SK-N-DZ (cell line): ENCODE measurements around the gene CDH13.

ENCODE experiments used
- DNase-seq: peaks from one replicate; pipeline ENCODE4 v3.0.0-alpha.2; 2015; ENCODE audit warnings: low spot score

The CDH13 gene

DNA sequence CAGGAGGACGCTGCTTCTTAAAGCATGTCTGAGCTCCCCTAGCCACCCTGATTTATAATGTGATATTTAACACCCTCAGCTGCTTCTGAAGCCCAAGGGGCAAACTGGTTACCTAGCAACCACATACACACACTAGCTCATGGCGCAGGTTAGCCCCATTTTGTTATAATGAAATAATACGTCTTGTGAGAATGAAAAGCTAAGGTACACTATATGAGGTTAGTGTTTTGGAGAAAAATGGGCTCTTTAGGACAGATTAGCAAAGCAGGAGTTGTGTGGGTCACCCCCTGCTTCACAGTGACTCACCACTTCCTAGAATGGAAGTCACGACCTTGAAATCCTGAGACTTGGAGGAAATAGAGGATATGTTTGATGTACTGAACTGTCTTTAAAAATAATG, 776.2 kb downstream of the CDH13 start:
- no peak for DNase-seq

DNA sequence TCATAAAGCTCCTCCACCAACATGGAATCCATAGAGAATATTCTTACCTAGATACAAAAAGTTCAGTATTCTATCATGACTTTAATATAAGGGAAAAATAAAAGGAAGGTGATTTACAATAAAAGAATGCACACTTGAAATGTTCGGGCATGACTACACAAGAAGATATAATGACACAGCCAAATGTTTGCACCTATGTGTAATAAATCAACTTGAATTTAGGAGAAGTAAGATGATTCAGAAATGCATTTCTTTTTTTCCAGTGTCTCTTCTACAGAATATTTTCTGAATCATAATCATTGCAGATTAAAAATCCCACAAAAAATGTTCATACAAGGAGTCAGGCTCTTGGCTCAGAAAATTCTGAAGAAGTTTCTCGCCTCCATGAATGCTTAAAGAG, 777.0 kb downstream of the CDH13 start:
- DNase-seq = no peak

DNA sequence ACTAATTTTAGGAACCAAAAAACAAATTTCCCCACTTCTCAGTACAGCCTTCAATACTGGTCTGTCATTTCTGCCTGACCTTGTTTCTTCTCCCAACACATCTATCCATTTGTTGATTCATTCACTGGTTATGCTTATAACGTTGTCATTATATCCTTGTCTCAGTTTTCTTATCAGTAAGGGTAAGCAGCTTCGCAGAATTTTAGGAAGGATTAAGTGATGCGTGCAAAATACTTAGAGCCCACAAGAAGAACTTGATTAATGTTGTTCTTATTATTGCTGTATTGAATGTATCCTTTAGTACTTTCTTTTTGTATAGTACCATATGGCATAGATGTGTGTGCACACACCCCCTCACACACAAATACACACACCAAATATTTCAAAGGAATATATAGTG, 777.5 kb downstream of the CDH13 start:
- DNase-seq = no peak

DNA sequence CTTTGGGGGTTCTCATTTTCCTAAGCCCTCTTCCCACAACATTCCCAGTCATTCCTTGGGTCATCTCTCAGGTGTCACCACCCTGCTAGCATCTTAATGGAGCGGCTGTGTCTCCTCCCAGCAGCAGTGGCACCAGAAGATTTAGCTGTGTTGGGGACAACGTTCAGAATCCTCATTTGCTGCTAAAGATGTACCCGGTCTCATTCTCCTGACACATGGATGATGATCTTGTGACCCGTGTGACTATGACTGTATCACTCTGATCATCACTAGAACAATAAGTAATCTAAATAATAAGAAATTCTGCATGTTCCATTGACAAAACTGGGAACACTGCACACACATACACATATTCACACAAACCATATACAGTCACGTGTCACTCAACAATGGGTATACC, 781.2 kb downstream of the CDH13 start:
- DNase-seq = no peak

DNA sequence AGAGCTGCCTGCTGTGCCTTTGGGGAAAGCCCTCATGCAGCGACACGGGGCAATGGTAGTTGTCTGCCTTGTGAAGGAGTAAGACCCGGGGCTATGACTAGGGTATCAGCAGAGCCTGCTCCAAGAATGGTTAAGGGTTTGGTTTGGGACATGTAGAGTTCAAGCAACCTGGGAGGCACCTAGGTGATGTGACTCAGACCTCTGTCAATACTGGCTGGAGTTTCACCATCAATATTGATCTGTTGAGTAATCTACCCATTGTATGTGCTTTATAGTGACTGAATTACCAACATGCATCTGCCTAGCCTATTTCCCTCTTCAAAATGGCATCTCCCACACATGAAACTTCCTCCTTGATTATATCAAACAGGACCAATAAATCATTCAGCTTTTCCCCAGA, 782.6 kb downstream of the CDH13 start:
- DNase-seq = no peak

DNA sequence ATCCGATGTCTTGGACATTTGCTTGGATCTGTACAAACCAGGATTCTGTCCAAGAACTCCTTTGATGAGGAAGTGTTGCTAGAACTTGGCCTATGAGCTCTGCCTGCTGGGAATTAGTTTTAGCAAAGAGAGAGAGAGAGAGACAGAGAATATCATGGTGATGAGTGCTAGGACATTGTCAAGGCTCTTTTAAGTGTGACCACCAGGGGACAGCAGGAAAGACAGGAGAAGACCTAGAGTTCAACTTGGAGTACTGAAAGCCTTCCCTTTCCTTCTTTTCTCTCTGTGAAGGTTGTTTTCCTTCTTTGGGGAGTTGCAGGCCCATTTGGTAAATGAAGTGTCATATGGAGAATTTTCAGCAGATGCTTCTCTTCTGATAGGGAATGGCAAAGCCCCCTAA, 791.8 kb downstream of the CDH13 start:
- DNase-seq = no peak

DNA sequence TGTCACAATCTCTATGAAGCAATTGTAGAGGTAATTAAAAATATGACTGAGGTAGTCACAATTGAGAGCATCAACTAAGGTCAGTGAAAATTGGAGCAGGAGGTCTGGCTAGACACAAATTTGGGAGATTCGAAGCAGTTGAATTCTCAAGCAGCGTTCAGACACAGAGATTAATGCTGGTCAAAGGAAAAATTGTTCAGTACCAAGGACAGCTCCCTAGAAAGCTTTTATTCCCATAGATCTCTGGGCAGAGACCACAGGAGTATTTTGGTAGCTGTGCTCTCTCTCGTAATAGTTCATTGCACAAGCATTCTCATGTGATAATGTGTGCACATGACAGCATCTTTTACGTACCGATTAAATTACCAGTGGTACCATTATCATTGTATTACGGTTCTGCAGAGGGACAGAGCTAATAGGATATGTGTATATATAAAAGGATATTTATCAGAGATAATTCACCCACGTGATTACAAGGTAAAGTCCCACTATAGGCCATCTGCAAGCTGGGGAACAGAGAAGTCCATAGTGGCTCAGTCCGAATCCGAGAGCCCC, 793.5 kb downstream of the CDH13 start:
- DNase-seq = no peak

DNA sequence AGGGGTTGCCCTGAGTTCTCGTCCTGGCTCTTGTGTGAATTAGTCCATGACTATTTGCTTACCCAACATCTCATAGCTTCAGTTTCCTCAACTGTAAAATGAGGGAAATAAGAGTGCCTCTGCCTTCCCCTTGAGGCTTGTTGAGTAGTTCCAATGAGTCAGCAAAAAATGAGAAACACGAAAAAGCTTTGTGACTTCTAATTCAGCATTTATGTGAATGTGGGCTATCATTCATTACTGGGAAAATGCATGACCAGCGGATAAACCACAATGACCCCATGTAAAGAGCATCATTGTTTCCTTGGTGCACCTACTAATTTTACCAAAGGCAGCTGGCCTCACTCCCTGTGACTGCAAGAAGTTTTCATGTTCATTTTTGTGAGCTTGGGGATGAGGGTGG, 806.4 kb downstream of the CDH13 start:
- DNase-seq = no peak

DNA sequence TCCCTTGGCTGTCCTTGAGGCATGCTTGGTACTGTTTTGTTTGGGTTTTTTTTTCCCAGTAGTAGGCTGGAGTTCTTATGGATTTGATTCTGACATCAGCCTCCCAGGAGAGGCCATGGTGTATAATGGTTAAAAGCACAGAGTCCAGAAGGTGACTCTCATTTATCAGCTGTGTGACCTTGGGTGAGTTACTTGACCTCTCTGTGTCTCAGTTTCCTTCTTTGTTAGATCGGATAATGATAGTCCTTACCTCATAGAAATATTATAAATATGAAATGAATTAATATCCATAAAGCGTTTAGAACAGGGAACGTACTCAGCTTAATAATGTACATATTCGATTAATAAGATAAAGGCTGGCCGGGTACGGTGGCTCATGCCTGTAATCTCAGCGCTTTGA, 810.3 kb downstream of the CDH13 start:
- DNase-seq = no peak

DNA sequence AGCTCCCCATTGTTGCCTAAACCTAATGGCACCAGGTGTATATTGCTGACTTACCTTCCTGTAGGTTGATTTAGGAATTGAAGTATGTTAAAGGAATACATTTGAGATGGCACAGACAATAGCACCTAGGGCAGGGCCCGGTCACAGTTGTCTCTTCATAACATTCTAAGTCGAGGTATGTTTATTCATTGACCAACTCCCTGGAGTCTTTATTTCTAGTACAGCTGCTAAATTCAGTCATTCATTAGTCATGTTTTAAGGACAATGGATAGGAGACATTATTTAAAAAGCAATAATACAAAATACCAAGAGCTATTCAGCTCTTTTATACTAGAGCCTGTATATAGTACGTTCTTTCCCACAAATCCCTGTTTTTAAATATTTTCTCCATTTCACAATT, 811.6 kb downstream of the CDH13 start:
- DNase-seq = no peak

DNA sequence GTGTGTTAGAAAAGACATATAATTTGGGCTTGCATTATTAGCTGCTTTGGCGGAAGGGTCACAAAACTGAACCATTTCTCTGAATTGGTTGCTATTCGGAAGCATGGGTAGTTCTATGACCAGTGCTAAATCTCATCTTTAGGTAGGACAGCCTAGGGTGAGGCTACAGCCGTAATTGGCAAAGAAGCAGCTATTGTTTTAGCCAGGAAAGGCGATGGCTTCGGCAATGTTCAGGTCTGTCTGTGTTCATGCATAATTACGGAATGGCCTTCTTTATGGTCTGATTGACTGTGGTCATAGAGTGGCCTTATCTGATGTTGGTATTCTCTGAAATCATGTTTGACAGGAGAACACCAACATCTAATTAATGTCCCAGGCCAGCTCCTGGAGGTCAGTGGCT, 812.6 kb downstream of the CDH13 start:
- no peak for DNase-seq

DNA sequence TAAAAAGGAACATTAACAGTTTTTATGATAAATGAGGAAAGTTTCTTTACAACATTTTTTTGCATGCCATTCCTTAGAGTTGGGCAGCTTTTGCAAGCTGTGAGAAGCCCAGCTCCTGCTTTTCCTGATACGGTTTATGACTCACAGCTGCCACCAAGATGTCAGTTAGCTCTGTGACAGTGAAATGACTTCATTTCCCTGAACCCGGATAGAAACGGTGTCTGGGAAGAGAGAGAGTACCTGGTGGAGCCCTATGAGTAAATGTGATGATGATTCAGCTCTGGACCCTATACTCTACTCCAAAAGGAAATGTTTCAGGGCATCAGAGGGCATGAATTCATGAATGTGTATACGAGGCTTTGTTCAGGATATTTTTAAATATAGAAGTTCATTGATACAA, 814.7 kb downstream of the CDH13 start:
- no peak for DNase-seq

DNA sequence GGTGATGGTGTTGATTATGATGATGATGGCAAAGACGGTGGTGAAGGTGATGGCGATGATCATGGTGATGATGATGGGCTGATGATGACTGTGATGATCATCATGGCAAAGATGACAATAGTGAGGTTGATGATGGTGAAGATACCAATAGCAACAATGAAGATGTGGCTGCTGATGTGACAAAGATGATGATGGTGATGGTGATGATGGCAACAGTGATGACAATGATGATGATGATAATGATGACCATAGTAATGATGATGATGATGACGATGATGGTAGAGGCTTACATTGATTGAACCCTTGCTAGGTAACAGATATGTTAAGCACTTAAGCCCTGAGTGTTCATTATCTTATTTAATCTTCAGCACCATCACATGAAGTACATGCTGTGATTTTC, 817.2 kb downstream of the CDH13 start:
- no peak for DNase-seq

DNA sequence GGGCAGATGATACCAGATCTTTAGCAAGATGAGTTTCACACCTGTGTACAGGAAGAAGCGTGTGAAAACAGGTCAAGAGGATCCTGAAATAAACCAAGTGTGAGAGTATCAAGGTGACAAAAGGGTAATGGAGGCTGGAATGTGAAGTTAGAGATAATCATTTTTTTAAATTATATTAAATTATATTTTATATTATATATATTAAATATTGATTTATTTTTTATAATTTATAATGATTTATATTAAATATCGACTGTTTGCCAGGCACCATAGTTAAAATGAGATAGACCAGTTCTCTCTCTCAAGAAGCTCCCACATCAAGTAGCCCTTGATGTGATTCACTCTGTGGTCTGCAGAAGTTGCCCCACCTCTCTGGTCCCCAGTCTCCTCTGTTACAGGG, 820.8 kb downstream of the CDH13 start:
- no peak for DNase-seq

DNA sequence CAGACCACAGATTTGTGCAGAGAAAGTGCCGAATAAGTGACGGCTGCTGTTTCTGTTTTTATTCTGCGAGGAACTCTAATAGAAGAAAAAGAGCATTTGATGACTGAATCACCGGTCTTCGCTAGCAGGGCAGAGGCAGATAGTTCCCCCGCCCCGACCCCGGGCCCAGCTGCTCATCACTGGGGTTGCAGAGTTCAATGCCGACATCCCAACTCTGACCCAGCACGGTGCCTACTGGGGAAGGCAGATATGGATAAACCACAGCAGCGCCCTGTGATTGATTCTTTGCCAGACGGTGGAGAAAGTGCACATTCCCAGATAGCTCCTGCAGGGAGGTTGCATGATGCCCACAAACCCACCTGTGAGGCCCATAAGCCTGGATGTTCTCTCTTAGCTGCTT, 823.1 kb downstream of the CDH13 start:
- no peak for DNase-seq

DNA sequence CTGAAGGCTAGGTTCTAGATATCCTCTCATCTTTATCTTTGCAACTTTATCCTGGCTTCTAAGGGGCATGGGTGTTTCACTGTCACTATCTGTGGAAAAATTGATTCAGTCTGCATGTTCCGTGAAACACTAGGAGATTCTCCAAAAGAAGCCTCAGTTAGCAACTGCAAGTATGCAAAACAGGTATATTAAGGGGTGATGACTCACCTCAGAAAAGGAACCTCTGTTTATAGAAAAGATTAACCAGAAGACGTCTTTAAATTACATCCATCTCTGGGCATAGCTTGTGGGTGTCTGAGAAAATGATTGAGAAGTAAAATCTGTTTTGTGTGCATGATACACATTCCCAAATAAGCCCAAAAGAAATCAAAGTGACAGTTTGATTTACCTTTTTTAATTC, 827.2 kb downstream of the CDH13 start:
- no peak for DNase-seq

DNA sequence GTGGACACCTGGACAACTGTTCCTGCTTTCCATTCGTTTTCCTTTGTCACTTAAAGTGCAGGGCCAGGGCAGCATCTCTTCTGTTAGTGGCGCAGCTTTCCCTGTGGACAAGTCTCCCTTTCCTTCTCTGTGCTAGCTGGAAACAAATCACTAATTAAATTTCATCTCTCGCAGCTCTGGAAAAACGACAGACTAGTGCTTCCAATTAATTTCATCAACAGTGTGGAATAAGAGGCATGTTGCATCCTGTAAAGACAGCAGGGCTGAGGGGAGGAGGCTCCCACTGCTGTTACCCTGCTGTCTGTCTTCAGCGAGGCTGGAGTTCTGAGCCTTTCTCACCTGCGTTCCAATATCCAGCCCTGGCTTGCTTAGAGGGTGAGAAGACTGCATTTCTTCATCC, 828.9 kb downstream of the CDH13 start:
- peak; percentile 20 for DNase-seq

DNA sequence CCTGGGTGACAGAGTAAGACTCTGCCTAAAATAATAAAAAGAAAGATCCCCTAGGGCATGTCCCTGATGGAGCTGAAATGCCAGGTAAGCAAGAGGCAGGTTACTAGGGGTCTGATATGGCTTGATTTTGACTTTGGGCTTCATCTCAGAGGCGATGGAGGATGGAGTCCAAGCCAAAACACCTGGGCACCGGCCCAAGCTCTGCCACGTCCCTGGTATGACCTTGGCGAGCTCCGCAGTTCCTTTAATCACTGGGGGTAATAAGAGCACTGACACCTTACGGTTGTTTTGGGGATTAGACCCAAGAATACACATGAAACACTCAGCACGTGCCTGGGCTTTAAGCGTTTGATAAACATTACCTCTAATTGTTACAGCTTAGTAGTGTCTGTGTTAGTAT, 830.2 kb downstream of the CDH13 start:
- DNase-seq = no peak

DNA sequence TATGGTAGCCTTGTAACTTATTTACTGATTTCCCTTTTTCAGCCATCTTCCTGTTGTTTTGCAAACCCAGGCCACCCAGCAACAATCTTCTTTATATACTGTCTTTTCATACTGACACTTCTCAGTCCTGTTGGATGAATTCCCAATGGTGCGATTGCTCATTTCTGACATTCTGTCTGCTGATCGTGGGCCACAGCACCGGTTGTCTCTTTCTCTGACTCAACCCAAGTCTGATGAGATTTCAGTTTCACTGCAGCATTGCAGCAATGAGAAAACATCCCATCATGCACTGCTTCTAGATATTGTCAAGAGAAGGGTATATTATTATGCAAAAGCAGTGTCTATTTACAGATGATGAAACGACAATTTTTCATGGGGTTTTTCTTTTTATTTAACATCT, 831.8 kb downstream of the CDH13 start:
- DNase-seq = no peak

DNA sequence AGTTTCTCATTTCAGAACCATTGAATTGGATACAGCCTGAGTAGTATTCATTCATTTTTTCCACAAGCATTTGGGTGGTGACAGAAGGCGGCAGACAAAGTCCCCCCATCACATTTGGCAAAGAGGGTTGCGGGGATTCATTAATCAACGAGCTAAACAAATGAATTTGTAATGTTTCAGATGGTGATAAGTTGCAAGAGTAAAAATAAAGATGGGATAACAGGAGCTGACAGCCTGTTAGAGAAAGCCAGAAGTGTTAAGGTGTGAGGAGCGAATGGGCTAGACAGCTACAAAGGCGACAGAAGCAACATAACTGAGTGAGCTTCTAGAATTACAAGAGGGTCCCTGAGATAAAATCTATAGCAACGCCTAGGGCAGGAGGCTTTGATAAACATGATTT, 838.2 kb downstream of the CDH13 start:
- DNase-seq = no peak

DNA sequence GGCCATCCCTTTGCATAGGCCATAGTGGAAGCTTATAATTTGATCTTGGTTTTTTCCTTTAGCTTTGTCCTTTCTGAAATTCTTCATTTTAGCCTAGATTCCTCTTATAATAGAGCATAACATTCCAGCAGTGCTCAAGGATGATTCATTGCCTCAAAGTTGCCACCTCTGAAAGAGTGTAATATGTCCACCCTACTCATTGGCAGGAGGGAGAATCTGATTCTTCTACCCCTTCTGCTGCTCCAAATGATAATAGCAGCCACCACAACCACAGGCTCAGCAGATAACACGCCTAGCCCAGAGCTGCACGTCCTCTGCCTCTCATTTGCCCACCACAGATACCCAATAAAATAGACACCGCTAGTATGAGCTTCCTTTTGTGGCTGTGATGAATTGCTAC, 843.6 kb downstream of the CDH13 start:
- no peak for DNase-seq

DNA sequence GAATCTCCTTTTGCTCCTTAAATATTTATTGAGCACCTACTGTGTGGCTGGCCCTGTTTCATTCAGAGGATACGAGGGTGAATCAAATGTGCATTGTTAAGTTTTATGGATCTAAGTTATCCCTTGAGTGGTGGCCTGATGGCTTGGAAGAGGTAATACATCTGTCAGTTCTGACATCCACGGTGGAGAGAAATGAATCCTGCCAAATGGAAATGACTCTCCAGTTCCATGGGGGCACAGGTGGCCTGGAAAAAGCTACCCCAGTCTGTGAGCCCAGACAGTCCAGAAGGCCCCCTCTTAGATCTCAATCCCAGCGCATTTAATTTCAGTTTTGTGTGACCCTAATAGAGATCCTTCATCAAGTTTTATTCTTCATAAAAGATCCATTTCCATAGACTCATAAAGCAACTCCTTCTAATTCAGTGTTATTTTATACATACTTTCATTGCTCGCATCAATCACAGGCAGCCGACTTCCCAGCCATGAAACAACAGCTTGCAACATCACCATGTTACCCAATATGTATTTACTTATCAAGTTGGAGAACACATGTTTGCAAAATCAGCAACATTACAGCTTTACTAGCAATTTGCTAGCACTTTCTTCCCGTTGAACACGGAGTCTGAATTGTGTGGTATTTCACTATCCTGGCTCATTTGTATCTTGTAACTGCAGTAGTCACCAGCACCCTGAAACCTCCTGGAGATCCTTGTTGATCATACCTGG, 846.2 kb downstream of the CDH13 start:
- no peak for DNase-seq

DNA sequence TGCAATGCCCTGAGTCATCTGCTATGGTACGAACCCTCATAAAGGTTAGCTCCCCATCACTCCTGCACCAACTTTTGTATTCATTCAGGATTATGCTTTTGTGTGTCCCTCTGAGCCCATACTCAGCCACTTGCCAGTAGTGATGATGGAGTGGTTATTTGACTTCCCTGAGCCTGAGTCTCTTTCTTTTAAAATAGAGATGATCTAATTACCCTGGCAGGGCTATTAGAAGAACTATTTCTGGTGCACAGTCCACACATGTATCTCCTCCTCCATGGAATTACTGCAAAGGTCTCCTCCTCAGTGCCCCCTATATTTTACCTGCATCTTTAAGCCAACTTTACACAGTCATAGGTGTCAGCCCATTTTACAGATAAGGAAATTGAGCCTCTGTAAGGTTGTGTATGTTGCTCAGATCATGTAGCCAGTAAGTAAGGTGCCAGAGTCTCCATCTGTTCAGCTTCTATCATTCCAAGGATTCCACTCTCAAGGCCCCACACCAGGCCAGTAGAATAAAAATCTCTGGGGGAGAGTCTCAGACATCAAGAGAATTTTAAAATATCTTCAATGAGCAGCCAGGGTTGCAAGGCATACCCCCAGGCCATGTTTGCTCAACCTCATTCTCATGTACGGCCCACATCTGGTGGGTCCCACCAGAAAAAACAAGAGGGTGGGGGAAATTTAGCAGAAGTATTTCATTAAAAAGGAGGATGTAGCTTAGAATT, 847.3 kb downstream of the CDH13 start:
- no peak for DNase-seq
